PC-9 (cell line): ENCODE results near the gene NLRP11.

Source experiments
- EZH2 ChIP-seq: fragments of 200-600 bp; sonication (generic); IDR thresholded peaks from 2 replicates; pipeline ENCODE4 v1.8.0; 2017; ENCODE audit warnings: antibody characterized with exemption, low read depth
- TF ChIP-seq, protein P1 (sequence below): fragments of 200-600 bp; sonication (generic); conservative IDR thresholded peaks from 2 replicates; pipeline ENCODE4 v1.6.1; 2017; ENCODE audit warnings: mixed run types, antibody characterized with exemption, mild to moderate bottlenecking, moderate library complexity

DNA sequence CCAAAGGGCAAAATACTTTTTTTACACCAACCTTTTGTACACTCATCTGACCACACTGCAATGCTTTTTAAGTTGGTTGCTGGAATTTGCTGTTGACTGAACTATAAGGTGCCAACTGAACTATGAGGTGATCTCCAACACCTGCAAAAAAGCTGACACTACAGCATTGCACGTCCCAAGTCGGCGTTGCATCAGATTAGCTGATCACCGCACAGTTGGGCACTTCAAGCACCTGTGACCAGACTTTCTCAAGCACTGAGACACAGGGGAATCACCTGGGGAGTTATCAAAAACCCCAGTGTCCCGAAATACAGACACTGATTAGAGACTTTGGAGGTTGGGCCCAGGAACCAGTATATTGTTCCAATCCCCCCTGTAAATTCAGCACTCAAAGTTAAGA lies 1.1 kb downstream of the NLRP11 start:
- TF ChIP-seq, protein P1, sequence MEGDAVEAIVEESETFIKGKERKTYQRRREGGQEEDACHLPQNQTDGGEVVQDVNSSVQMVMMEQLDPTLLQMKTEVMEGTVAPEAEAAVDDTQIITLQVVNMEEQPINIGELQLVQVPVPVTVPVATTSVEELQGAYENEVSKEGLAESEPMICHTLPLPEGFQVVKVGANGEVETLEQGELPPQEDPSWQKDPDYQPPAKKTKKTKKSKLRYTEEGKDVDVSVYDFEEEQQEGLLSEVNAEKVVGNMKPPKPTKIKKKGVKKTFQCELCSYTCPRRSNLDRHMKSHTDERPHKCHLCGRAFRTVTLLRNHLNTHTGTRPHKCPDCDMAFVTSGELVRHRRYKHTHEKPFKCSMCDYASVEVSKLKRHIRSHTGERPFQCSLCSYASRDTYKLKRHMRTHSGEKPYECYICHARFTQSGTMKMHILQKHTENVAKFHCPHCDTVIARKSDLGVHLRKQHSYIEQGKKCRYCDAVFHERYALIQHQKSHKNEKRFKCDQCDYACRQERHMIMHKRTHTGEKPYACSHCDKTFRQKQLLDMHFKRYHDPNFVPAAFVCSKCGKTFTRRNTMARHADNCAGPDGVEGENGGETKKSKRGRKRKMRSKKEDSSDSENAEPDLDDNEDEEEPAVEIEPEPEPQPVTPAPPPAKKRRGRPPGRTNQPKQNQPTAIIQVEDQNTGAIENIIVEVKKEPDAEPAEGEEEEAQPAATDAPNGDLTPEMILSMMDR = no peak
- no peak for TF ChIP-seq EZH2
